RWPE1 (cell line): Measurements from ENCODE around the gene XPO4.

Source experiments
- CTCF ChIA-PET: fragments of 350-600 bp; sonication (Branson Sonifier 250); formaldehyde crosslinking; extraction: SDS; loops from one replicate; lab custom pipeline; 2021; lab: Yijun Ruan, JAX
- POLR2A ChIA-PET: fragments of 400-600 bp; formaldehyde crosslinking; extraction: SDS; loops from one replicate; lab custom pipeline; 2020; ENCODE audit warnings: antibody characterized with exemption; ENCODE audit not compliant: low non-redundant PET; lab: Yijun Ruan, JAX
- DNase-seq: peaks from one replicate; pipeline ENCODE4 v3.0.0; 2012; ENCODE audit warnings: low spot score
- H3K27ac ChIP-seq: fragments of 450-650 bp; 2 replicates; pipeline ENCODE4 v1.5.1; 2017
- CTCF ChIP-seq: fragments of 450-650 bp; conservative IDR thresholded peaks from 2 replicates; pipeline ENCODE4 v1.5.1; 2017; ENCODE audit warnings: low read depth, mild to moderate bottlenecking

The XPO4 gene

GRCh38 chr13:20799726-20800416 is 102.7 kb downstream of the XPO4 start:
- no peak overlapping the region for H3K27ac ChIP-seq
- ChIA-PET CTCF (no interaction called here), POLR2A (no interaction called here)
- peak; percentile 17 for DNase-seq
- TF ChIP-seq CTCF, result no peak

- ChIA-PET POLR2A (no interaction called here), CTCF (no interaction called here)
- no peak overlapping the region for H3K27ac ChIP-seq
- DNase-seq, result no peak
- no peak for TF ChIP-seq CTCF
Measured at GRCh38 chr13:20798027-20798426, 104.5 kb downstream of the XPO4 start.

GRCh38 chr13:20796791-20797508 is 105.6 kb downstream of the XPO4 start:
- ChIA-PET POLR2A (no interaction called here), CTCF (no interaction called here)
- DNase-seq, result no peak
- no peak overlapping the region for H3K27ac ChIP-seq
- TF ChIP-seq CTCF, result no peak

- CTCF ChIA-PET, result no interaction called here
- TF ChIP-seq CTCF, result no peak
- no peak overlapping the region for H3K27ac ChIP-seq
- POLR2A ChIA-PET, result no interaction called here
- DNase-seq, result no peak
Measured at GRCh38 chr13:20789665-20790064, 112.9 kb downstream of the XPO4 start.

- ChIA-PET POLR2A (interaction anchor here (0.7 kb wide), 1 partner anchor 15 kb away, joined by 4 read pairs; the partner anchor contains the start of gene EEF1AKMT1), CTCF (interaction anchor here (0.7 kb wide), 1 partner anchor 17 kb away, joined by 4 read pairs; no protein-coding TSS in a partner anchor)
- no peak for TF ChIP-seq CTCF
- DNase-seq, result no peak
- H3K27ac ChIP-seq, result no peak overlapping the region
Measured at GRCh38 chr13:20788312-20788711, 114.2 kb downstream of the XPO4 start.

- ChIA-PET POLR2A (no interaction called here), CTCF (no interaction called here)
- no peak for DNase-seq
- TF ChIP-seq CTCF, result no peak
- H3K27ac ChIP-seq, result no peak overlapping the region
Measured at GRCh38 chr13:20787180-20787579, 115.4 kb downstream of the XPO4 start.
